Bone marrow (tissue), 2 donors: ENCODE results near the gene CEMIP.

ENCODE experiments used
- DNase-seq, 2 donors: peaks; one replicate each; lab custom pipeline; 2025; lab: John Stamatoyannopoulos, UW

Gene CEMIP

DNA sequence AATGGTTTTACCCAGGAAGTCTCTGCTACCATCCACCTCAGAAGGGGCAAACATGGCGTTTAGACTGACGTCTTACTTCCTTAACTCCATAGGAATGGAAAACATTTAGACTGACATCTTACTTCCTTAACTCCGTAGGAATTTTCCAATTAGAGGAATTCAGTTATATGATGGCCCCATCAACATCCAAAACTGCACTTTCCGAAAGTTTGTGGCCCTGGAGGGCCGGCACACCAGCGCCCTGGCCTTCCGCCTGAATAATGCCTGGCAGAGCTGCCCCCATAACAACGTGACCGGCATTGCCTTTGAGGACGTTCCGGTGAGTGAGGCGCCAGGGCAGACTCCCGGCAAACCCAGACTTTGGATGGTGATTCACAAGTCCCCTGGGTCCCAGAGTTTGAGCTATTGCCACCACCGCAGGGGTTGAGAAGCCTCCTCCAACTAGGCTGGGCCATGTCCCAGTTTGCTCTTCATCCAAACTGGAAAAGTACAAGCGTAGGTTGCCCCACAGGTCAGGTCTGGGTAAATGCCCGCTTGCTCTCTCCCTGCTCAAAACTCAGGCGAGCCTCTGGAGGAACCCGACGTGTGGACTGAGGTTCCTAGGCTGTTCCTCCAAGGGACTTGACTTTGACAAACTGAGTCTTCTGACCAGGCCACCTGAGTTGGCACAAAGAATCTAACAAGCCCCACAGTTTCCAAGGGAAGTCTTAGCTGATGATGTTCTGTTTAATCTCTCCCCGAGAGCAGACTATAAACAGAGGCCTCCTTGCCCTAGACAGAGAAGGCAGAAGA is 152.7 kb downstream of the CEMIP start:
- no peak for DNase-seq

DNA sequence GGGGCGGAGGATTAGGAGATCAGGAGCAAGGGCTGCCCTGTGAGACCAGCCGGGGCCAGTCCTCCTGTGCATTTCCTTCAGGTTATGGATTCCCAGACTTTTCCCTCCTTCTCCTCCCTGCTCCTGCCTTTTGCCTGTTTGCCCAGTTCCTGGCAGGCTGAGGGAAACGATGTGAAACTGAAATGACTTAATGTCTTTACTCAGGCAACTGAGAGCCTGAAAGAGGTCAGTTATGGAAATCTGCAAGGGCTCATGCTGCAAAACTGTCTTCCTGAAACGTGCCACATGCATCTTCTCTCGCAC is 153.3 kb downstream of the CEMIP start:
- no peak for DNase-seq

DNA sequence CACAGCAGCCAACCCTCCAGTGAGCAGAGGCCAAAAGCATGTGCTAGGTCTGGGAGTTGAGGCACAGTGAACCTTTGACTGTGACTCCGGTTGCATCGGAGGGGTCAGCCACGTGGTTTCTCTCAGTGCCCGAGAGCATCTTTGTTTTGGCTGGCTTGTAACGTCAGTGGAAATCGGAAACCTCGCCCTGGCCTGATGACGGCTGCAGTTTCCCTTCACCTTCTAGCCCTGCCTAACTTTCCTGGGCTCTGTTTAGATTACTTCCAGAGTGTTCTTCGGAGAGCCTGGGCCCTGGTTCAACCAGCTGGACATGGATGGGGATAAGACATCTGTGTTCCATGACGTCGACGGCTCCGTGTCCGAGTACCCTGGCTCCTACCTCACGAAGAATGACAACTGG is 153.8 kb downstream of the CEMIP start:
- no peak for DNase-seq

DNA sequence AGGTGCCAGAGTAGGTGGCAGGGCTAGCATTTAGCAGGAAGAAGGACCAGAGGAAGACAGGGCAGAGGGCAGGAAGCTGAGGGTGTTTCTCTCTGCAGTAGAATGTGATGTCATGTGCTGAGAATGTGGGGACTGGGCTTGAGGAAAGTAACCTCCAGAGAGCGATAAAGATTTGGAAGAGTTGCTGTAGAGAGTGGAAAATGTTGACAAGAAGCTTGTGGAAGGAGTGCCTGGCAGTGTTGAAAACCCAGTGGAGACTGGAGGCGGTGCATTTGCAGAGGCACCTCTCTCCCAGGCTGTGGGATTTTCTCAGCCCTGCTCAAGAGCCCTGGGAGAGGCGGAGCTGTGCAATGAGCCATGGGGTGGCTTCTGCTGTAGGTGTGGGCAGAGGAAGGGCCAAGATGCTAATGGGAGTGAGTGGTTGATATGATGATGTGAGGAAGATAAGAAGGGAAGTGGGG is 155.6 kb downstream of the CEMIP start:
- no peak for DNase-seq

DNA sequence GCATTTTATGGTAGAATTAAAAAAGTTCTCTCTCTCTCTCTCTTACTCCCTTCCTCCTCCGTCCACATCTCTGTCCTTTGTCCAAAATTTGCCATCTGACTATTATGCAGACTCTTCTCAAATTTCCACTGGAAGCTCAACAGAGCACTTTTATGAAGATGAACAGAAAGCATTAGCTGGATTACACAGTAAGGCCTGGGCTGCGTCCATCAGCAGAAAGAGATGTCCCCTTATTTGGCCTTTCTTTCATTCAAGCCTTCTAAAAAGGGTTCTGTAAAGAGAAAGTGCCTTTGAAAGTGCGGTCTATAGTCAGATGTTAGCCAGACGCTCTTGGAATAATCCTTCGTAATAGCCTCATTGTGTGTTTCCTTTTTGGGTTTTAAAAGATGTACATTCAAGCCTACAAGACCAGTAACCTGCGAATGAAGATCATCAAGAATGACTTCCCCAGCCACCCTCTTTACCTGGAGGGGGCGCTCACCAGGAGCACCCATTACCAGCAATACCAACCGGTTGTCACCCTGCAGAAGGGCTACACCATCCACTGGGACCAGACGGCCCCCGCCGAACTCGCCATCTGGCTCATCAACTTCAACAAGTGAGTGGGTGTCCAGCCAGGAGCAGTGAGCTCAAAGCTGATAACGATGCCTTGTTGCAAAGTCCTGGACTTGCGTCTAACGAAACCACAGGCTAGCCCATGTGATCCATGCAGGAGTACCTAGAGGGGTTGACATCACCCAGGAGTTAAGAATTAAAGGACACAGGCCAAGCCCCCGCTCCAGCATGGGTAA is 157.3 kb downstream of the CEMIP start:
- no peak for DNase-seq

DNA sequence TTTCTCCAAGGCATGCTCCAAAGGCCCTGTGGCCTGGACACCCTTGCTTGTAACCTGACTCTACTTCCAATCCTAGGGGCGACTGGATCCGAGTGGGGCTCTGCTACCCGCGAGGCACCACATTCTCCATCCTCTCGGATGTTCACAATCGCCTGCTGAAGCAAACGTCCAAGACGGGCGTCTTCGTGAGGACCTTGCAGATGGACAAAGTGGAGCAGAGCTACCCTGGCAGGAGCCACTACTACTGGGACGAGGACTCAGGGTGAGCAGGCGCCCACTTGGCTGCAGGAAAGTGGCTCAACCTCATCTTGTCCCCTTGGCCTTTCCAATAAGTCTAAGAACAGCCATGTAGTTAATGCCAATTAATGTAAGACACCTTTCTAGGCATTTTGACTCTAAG is 158.5 kb downstream of the CEMIP start:
- no peak for DNase-seq

DNA sequence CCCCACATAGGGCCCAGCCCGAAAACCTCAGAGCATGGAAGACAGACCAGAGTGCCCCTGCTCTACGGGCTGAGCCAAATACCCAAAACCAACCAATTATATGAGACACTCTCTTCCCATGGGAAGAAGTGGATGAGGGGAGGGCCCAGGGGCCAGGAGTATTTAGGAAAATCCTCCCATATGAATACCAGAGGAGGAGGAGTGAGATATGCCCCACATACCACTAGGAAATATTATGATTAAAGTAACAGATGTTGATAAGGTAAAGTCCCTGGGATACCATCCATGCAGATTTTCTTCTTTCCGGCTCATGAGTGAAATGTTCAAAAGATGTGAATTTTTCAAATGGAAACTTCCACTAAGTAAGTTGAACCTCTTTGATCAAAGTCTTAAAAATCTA is 160.0 kb downstream of the CEMIP start:
- no peak for DNase-seq

DNA sequence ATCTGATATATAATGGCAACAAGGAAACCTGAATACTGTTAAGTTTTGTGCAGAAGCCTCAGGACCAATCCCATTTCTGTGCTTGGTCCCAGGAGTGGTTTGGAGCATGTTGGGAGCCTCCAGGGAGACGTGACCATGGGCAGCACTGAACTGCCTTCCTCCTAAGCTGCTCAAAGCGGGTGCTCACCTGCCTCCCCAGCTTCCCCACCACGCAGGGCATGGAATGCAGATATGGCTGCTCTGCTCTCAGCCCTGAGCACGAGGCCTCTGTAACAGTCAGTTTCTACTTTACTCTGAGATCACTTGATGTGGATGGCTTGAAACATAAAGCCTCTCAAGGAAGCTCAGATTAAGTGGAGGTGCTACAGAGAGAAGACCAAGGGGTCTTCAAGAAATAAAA is 161.2 kb downstream of the CEMIP start:
- no peak for DNase-seq

DNA sequence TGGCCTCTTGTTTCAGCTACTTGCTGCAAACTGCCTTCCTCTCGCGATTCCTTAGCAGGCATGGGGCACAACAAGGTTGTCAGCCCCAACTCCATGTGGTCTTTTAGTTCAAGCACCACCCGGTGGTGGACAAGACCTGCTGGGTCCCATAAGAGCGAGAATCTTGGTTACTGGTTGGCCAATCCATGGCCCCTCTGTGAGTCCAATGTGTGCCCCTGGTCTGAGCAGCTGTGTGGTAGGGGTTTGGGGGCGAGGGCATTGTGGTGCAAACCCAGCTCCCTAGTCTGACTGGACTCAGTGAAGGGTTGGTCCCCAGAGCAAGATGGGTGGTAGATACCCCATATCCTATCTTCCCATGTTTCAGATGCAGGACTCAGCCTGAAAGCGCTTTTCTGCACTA is 161.7 kb downstream of the CEMIP start:
- no peak for DNase-seq

DNA sequence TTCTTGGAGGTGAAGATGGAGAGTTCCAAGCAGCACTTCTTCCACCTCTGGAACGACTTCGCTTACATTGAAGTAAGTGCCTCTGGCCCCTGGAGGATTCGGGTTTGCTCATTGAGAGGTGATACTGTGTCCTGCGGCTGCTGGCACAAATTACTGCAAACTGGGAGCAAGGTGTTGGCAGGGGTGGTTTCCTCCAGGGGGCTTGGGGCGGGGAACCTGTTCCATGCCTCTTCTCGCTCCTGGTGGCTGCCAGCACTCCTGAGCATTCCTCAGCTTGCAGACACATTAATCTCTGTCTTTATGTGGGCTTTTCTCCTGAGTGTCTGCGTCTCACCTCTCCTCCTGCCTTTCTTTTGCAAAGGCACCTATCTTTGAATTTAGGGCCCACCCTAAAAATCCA is 163.1 kb downstream of the CEMIP start:
- DNase-seq = no peak

DNA sequence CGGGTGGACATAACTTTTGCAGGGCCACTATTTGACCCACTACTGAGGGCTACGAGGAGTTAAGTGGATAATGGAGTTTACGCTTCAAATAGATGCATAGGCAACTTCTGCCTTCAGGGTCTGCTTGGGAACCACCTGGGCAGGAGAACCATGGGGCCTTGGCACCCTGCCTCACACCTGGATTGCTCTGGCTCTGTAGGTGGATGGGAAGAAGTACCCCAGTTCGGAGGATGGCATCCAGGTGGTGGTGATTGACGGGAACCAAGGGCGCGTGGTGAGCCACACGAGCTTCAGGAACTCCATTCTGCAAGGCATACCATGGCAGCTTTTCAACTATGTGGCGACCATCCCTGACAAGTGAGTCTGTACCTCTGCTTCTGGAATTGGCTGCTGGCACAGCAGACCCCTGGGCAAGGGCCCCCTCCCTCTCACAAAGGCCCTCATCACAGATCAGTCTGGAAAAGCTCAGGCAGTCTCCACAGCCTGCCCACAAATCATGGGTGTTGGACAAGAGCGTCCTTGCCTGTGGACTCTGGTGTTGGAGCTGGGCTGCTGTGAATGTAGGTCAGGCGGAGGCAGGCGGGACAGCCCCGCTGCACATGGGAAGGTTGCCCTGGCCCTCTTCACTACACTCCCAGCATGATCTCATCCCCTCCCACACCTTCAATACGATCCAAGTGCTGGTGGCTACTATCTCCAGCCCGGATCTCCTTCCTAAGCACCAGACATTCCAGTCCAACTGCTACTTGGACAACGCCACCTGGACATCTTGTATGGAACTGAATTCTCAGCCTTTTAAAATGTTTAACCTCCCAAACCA is 163.8 kb downstream of the CEMIP start:
- no peak for DNase-seq

DNA sequence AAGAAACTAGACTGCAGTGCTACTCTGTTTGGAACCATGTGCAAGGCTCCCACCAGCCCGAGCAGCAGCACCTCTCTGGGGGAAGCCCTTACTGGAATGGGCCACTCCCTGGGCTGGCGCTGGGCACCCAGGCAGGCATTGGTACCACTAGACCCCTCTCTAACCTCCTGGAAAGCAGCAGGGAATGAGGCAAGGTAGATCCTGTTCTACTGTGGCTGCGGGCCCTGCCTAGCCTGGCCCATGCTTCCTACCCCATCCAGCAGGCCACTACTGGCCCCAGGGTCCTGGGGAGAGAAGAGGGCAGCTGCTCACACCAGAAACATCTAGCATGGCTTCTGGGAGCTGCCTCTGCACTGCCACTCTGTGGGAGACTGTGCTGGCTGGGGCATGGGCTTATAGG is 165.6 kb downstream of the CEMIP start:
- no peak for DNase-seq

DNA sequence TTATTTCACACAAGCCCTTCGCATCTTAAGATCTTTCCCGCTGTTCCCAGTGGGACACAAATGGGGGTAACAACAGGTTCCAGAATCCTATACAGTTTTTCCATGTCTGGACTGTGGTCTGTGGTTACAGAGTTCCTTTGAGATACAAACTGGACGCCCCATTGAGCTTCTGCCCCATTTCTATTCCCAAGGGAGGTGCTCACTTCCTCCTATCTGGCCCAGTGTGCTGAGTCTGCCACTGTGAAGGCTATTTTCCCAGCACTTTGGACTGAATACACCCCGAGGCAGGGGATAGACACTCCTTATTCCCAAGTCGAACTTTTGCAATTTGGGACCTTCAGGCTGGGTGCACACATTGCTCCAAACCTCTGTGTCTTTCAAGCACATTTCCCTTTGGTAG is 166.4 kb downstream of the CEMIP start:
- no peak for DNase-seq

DNA sequence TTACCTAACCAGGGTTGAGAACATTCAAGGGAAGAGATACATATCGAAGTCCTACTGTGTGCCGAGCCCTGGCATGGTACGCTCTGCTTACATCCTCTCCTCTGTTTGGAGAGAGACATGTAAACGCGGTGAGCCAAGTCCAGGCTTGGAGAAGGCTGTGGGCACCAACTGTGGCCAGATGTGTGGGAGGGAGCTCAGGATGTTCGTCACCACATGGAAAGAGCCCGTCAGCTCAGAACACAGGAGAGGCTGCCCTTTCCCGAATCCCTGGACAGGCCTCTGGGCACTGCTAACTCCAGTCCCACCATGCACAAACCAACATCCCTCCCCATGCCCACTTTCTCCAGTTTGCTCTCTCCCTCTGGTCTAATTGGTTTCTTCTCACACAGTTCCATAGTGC is 167.4 kb downstream of the CEMIP start:
- no peak for DNase-seq

DNA sequence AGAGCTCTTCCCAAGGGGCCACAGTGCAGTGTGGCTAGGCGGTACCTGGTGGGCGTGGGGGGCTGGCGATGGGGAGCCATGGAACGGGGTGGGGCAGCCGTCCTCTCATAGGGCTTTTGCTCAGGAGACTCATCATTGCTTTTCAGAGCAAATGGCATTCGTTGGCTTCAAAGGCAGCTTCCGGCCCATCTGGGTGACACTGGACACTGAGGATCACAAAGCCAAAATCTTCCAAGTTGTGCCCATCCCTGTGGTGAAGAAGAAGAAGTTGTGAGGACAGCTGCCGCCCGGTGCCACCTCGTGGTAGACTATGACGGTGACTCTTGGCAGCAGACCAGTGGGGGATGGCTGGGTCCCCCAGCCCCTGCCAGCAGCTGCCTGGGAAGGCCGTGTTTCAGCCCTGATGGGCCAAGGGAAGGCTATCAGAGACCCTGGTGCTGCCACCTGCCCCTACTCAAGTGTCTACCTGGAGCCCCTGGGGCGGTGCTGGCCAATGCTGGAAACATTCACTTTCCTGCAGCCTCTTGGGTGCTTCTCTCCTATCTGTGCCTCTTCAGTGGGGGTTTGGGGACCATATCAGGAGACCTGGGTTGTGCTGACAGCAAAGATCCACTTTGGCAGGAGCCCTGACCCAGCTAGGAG is 169.6 kb downstream of the CEMIP start:
- no peak for DNase-seq

DNA sequence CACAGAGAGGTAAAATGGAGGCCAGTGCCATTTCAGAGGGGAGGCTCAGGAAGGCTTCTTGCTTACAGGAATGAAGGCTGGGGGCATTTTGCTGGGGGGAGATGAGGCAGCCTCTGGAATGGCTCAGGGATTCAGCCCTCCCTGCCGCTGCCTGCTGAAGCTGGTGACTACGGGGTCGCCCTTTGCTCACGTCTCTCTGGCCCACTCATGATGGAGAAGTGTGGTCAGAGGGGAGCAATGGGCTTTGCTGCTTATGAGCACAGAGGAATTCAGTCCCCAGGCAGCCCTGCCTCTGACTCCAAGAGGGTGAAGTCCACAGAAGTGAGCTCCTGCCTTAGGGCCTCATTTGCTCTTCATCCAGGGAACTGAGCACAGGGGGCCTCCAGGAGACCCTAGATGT is 170.6 kb downstream of the CEMIP start:
- no peak for DNase-seq

DNA sequence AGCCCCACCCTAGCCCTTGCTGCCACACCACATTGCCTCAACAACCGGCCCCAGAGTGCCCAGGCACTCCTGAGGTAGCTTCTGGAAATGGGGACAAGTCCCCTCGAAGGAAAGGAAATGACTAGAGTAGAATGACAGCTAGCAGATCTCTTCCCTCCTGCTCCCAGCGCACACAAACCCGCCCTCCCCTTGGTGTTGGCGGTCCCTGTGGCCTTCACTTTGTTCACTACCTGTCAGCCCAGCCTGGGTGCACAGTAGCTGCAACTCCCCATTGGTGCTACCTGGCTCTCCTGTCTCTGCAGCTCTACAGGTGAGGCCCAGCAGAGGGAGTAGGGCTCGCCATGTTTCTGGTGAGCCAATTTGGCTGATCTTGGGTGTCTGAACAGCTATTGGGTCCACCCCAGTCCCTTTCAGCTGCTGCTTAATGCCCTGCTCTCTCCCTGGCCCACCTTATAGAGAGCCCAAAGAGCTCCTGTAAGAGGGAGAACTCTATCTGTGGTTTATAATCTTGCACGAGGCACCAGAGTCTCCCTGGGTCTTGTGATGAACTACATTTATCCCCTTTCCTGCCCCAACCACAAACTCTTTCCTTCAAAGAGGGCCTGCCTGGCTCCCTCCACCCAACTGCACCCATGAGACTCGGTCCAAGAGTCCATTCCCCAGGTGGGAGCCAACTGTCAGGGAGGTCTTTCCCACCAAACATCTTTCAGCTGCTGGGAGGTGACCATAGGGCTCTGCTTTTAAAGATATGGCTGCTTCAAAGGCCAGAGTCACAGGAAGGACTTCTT is 171.3 kb downstream of the CEMIP start:
- no peak for DNase-seq

DNA sequence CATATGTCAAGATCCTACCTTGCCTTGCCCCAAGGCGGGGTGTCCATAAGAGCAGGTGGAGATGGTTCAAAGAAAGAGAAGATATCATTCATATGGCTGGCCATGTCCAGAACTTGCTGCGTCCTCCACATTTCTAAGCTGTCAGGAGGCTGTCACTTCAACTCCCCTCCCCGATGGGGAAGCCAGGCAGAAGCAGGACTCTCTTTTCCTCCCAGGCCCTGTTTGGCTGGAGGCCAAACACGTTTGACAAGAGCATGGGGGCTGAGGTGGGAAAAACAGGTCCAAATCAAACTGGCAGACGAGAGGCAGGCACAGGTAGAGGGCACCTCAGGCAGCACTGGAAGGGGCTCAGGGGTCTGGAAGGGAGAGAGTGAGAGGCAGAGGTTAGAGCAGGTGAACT is 172.8 kb downstream of the CEMIP start:
- DNase-seq = no peak

DNA sequence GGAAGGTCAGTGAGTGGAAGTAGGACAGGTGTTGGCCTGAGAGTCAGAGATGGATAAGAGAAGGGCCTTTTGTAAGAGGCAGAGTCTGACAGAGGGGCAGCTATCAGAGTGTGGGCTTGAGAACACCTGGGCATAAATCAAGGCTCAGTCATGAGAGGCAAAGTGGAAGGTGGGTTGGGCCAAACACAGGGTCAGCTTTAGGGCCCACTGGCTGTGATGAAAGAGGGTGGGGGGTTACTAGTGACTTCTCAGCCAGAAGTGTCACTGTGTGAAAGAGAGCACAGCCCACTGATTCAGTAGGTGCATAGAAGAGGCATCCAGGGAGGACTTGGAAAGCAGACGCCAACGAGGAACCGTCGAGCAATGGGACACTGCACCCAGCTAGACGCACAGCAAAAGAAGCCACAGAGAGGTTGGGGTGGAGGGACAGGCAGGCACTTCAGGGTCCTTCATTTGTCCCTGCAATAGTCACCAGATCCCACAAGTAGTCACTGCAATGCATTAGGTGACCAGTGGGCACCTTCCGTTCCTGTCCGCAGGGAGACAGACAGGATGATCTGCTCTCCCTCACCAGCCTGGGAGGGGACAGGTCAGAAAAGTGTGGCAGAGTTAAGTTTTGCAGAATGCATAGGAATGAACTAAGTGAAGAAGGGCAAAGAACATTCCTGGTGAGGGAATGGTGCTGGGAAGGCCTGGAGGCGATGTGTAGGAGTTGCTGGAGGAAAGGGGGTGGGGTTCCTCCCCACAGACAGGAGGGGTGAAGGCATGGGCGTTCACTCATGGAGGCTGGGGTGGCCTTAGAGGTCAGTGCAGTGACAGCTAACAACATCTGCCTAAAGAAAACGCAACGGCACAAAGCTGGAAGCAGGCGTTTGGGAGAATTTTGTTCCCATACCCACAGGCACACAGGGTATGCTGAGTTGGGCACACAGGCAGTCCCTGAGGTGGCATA is 174.1 kb downstream of the CEMIP start:
- DNase-seq = no peak
